Measurements from ENCODE around the gene CISH. TPM values are rescaled to one million over a fixed set of nuclear protein-coding genes. Genes with fewer than 3 reads are reported as not detected.
A peak's percentile ranks its signal among the peaks of the same experiment; 100 is the strongest.

CISH gene
- total and polyA plus RNA-seq, 9 of the 15 experiments (the other 6 are each of a cell fraction or from before 2014, with no cell fraction given) = 1.7 to 47.7 (median 18.3) TPM

DNA sequence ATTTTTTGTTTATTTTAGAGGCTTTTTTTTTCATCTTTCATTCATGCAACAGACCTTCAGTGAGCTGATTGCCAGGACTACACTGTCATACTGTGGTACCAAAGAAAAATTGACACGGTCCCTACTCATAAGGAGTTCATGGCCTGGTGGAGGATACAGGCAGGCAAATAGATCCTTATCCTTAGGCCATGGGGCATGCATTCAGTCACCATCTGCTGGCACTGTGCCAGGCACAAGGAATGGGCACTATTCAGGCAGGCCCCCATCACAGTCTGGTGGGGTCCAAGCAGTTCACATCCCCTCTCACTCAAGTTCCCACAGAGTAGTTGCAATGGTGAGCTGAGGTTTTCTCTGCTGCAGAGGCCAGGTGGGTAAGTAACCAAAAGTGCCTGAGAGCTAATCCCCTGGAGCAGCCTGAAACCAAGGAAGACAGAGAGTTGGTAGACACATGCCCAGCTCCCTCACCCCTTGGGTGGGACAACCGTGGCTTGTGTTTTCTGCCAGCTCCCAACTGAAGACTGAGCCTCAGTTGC, 17.3 kb downstream of the CISH start:
- ChIA-PET CTCF (ENCODE audit: low intra/inter-chr PET ratio) (no interaction called here), POLR2A (interaction anchor here (0.9 kb wide), 1 partner anchor 9 kb away, joined by 3 read pairs; no protein-coding TSS in a partner anchor)
- no TSS peak for BruUV-seq (replicated peaks)
- H3K27me3 ChIP-seq (ENCODE audit: control insufficient read depth in 2 of 2, insufficient read depth in 2 of 2, low read length in 2 of 2) = no peaks in the 10 kb centered on the region
- ATAC-seq (no peak), FAIRE-seq (no peak), DNase-seq (ENCODE audit: extremely low read depth in 1 of 4, low spot score in 3 of 4) (no peak)
- intact Hi-C loops (cut with micrococcal nuclease) (no loop called here), in situ Hi-C loops (cut with MboI) (no loop called here)
- TF ChIP-seq NFIX (CRISPR knock-in tag; IDR thresholded peaks at IDR 0.05; ENCODE audit: low read depth) = peak; percentile 89
- peak; percentile 96 for TF ChIP-seq NFIC (IDR thresholded peaks at IDR 0.05)
- TF ChIP-seq CBFA2T2 (conservative IDR thresholded peaks at IDR 0.05) = no peak
- TF ChIP-seq, protein P1, sequence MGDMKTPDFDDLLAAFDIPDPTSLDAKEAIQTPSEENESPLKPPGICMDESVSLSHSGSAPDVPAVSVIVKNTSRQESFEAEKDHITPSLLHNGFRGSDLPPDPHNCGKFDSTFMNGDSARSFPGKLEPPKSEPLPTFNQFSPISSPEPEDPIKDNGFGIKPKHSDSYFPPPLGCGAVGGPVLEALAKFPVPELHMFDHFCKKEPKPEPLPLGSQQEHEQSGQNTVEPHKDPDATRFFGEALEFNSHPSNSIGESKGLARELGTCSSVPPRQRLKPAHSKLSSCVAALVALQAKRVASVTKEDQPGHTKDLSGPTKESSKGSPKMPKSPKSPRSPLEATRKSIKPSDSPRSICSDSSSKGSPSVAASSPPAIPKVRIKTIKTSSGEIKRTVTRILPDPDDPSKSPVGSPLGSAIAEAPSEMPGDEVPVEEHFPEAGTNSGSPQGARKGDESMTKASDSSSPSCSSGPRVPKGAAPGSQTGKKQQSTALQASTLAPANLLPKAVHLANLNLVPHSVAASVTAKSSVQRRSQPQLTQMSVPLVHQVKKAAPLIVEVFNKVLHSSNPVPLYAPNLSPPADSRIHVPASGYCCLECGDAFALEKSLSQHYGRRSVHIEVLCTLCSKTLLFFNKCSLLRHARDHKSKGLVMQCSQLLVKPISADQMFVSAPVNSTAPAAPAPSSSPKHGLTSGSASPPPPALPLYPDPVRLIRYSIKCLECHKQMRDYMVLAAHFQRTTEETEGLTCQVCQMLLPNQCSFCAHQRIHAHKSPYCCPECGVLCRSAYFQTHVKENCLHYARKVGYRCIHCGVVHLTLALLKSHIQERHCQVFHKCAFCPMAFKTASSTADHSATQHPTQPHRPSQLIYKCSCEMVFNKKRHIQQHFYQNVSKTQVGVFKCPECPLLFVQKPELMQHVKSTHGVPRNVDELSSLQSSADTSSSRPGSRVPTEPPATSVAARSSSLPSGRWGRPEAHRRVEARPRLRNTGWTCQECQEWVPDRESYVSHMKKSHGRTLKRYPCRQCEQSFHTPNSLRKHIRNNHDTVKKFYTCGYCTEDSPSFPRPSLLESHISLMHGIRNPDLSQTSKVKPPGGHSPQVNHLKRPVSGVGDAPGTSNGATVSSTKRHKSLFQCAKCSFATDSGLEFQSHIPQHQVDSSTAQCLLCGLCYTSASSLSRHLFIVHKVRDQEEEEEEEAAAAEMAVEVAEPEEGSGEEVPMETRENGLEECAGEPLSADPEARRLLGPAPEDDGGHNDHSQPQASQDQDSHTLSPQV (IDR thresholded peaks at IDR 0.05) = 0 out of 2 replicates have a peak, but pooled peaks have one; percentile 33
- H3K79me2 ChIP-seq (ENCODE audit: control insufficient read depth, insufficient read depth, low read length) = no peaks in the 10 kb centered on the region; the same call in 2 of the 3 replicates
- no peak overlapping the region for H3K9ac ChIP-seq (ENCODE audit: insufficient read depth in 1 of 2, low read depth in 2 of 2, low read length in 2 of 2)
- 5% methylated on average over 2 of the region's 2 CpGs for WGBS (ENCODE audit: insufficient coverage, low coverage, missing lambda C conversion rate)
- H4K20me1 ChIP-seq (replicated peaks; ENCODE audit: control insufficient read depth, insufficient read depth, low read length) = no peaks in the 10 kb centered on the region
- H3K9me3 ChIP-seq (replicated peaks; ENCODE audit: control insufficient read depth, insufficient read depth, low read depth, low read length) = no peaks in the 10 kb centered on the region
- no peaks in the 10 kb centered on the region for H3K9me1 ChIP-seq (ENCODE audit: control insufficient read depth, insufficient read depth, low read length)
- H3K4me2 ChIP-seq (ENCODE audit: insufficient read depth, low read length) = no peak overlapping the region
- H3K27ac ChIP-seq (ENCODE audit: extremely low read depth, low read depth, low read length) = no peak overlapping the region
- H3K4me3 ChIP-seq = no peak overlapping the region
- H2AFZ ChIP-seq (ENCODE audit: low read depth, low read length) = no peak overlapping the region
- H3K4me1 ChIP-seq (replicated peaks in 1 of 2; ENCODE audit: control insufficient read depth in 2 of 2, insufficient read depth in 2 of 2, low read length in 2 of 2) = peaks cover 36 to 46% of the 10 kb centered on the region in 2 experiments
- H3K36me3 ChIP-seq (ENCODE audit: control insufficient read depth, insufficient read depth, low read length) = no peaks in the 10 kb centered on the region

All from K562 (cell line).